HK-2 (cell line): ENCODE measurements around the gene WARS2.
A peak's percentile ranks its signal among the peaks of the same experiment; 100 is the strongest.

Experiments
- DNase-seq: peaks from one replicate; pipeline ENCODE4 v3.0.0-alpha.2; 2018; ENCODE audit not compliant: unreplicated experiment

Gene WARS2

GRCh38 chr1:118999348-119000071 lies 140.9 kb downstream of the WARS2 start:
- DNase-seq, result no peak

DNA sequence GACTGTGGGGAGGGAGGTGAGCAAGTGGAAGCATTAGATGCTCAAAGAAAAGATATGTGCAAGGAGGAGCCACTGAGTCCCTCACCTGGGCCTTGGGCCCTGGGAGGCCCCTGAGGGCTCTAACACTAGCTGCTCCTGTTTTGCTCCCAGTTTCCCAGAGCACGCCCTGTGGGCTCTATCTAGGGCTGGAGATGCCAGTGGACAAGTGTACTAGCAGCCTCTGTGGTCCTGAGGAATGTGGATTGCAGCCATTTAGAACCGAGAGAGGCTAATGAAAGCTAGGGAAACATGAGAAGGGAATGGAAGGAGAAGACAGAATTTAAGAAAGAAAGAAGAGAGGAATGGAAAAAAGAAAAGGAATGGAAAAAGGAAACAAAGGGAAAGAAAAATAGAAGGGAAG lies 142.3 kb downstream of the WARS2 start:
- no peak for DNase-seq

DNA sequence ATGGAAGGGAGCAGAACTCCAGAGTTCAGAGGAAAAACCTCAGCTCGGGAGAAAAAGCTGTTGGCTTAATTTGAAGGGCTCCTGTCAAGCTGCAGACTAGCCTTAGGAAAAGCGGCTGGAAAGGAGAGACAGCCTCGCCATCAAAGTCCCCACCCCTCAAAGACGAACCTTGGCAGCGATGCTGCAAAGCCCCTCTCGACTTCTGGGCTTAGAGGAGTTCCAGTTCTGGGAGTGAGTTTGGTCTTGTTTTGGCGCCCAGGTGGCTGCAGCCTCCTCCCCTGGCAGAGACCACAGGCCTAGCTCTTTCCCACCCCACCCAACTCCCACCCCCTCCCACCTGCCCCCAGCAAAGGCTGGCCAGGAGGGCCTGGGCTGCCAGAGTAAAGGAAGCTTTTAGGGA lies 143.2 kb downstream of the WARS2 start:
- no peak for DNase-seq

- no peak for DNase-seq
These were observed 145.0 kb downstream of the WARS2 start for GRCh38 chr1:118995312-118996016.

DNA sequence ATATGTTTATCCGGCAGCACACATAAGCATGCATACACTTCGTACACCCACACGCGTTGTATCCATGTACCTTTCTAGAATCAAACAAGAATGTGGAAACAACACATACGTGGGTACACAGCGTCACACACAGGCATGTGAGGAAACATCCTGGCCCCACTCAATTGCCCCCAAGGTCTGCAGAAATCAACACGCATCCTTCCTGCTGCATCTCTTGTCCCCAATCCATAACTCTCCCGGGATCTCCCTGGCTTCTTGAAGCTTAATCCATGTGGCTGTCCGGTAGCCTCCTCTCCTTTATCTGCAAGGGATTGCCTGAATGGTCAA lies 146.8 kb downstream of the WARS2 start:
- no peak for DNase-seq

- DNase-seq, result no peak
These were observed 147.4 kb downstream of the WARS2 start for GRCh38 chr1:118992868-118993699.

DNA sequence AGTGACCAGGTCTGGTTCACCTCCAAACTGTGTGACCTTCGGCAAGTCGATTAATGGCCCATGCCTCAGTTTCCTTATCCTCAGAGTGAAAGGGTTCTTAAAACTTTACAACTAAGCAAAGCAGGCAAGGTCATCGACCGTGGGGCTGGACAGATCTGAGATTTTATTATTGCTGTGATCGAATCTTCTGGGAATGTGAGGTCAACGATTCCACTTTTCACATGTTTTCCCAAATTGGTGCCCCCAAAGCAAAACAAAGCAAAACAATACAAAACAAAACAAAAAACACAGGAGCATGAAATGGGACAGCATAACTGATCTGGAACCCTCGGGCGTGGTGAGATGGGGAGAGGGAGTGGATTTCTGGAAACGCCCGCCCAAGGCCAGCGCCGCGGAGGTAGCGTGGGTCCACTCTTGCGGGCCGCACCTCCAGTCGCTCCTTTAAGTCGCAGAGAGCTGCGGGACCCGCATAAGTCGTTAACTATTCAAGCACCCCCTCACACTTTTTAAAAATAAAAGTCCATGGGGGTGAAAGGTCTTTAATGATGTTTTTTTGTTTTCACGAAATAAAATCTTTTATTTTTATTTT lies 148.1 kb downstream of the WARS2 start:
- no peak for DNase-seq

DNA sequence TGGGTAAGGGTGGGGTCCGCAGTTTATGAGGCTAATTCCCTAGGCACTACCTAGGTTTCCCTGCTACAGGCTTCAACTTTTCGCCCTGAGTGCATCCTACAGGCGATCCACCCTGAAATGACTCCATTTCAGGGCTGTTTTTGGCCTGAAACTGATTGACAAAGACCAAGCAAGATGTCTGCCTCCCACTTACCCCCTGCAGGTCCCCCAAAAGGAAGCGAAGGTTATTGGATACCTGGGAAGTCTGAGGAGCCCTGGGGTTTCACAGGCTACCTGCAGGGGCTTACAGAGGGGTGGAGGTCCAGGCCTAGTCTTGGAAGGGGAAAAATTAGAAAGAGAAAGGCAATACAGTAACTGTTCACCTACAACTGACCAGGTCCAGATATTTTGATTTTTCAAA lies 149.0 kb downstream of the WARS2 start:
- no peak for DNase-seq

- DNase-seq, result no peak
These were observed 149.8 kb downstream of the WARS2 start for GRCh38 chr1:118990513-118991152.

DNA sequence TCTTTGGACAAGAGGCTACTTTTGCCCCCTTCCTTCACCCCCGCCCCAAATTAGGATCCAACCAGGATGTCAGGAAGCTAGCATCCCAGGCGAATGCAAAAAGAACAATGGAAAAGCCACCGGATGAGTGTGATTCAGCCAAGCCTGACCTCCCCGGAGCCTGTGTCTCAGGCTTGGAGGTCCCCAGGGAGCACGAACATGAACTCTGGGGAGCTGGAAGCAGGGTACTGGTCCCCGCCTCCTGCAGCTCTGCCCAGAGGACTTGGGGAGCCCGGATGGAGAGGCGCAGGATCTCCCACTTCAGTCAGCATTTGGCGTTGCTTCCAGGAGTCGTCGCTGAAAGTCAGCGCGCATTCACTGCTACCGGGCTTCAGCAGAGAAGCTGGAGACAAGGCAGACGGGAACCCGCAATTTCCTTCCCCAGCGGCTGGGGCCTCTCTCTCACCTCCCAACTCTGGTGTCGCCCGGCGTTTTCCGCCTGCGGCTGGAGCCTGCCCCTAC lies 150.5 kb downstream of the WARS2 start:
- no peak for DNase-seq

DNA sequence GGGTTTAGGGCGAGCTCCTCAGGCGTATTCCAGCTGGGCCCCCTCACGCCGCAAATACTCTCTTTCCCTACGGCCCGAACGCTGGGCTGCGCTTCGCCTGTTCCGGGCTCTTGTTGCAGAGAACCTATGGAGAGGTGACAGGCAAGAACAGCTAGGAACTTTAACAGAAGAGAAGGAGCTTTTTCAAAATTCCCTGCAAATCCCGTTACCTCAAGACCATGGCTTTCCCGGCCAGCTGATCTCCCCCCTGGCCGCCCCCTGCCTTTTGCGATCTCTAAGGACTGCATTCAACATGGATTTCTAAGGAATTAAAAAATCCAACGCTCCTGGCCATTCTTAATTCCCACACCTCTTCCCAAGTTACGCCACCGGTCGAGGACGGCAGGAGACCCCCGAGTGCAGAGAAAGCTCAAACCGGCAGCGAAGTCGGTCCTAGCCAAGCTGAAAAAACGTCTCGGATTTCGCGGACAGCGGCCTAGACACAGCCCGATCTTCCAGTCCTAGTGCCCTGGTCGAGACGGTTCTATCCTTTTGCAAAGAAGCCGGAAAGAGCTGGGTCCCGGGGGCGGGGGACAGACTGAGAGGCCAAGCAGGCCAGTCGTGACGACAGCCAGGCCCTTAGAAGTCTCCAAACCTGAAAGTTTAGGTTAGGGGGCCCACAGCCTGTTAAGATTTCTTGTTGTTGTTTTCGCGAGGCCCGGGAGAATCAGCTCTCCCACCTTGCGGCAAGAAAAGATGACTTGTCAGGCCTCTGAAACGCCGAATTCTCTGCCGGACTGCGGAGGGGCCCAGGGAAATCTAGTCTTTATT lies 151.2 kb downstream of the WARS2 start:
- DNase-seq, result no peak

DNA sequence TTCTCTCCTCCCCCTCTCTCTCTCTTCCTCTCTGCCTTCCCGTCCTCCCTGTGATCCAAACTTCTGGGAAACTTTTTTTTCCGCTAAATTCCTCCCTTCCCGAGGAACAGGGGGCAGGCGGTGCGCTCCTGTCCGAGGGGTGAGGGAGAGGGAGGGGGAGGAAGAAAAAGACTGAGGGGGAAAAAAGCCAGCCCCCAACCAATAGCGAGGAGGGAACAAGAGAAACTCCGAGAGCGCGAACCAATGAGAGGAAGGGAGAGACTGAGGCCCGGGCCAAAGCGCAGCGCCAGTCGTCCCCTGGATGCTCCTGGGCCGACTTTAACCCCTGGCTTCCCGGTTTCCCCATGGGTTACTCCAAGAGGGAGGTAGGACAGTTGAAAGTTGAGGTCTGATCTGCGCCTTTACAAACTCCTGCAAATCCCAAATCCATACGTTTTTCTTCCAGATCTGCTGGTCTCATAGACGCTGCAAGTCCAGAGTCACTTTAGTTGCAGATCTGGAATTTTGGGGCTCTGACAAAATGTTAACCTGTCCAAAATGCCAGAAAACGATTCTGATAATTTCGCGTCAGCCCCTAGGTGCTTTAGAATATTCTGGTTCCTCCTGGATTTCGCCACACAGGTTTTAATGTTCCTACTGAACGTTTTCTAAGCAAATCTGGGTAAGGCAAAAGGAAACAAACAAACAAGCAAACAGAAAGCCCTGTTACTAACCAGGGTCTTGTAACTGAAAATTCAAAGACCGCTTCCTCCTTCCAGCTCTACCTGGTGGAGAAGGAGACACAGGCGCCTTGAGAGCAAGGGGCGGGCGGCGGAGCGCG lies 152.1 kb downstream of the WARS2 start, which contains the start of gene TBX15:
TSS of gene TBX15 (minus strand) at position 158 of the 820 bp plus-strand sequence. CDS start 548 bp downstream, outside the sequence.
- DNase-seq, result no peak

DNA sequence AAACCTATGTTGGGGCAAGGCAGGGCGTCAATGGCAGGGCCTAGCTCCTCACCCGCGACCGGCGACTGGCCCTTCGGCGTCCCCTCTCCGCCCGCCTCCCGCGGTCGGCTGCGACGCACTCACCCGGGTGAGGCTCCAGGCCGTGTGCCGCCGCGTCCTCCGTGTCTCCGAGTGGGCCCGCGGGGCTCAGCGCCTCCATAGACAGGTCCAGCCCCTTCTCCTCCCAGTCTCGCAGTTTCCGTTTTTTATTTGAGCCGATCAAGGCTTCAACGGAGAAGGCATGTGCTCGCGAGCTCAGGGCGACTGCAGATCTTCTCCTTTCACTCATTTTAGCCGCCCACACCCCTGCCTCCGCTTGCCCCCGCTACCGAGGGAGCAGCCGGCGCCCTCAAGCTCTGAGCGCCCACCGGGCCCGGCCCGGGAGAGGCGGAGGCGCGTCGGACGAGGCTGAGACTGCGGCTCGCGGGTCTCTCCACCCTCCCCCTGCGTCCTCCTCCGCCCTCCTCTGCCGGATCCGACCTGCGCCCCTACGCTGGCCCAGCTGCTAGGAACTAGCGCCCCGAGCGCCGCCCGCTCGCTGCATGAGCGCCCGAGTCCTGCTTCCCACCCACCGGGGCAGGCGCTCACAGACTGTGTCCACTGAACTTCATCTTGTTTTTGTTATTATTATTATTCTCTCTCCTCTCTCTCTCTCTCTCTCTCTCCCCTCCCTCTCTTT lies 152.8 kb downstream of the WARS2 start:
- DNase-seq, result peak; percentile 75

DNA sequence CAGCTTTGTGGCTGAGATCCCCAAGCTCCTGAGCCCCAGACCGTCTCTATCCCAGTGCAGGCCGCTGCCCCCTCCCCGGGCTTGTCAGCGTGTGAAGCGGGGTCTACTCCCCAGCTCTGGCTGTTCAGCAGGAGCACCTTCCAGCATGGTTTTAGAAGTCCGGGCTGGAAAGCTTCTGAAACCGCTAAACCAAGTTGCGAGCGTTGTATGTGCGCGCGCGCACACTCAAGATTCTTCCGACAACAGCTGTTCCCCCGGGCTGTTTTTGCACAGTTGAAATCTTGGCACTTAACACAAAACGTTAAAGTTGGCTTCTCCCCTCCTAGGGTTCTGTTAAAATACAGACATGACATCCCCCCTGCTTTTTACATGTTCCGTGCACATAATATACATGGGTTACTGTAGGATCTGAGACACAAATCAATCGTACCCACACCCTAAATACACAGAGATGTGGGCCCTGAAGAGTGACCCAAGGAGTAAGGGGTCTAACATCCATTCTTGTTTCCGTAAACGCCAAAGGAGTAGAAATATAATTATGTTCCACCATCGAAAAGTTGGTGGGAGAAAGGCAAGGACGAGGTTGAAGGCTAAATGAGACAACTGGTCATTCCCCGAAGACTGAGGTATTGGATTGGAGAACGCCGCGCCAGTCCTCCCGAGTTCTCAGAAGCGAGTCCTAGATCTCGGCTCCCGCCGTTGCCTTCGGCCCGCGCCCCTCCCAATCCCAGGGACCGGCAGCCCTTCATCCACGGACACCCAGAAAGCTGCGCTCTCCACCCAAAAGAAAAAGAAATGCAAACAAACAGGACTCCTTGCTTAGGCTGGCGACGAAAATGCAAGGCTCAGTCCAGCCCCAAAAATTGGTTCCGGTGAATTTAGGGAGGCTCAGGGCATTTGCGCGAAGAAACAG lies 153.6 kb downstream of the WARS2 start:
- DNase-seq, result peak; percentile 65

- DNase-seq, result no peak
These were observed 154.6 kb downstream of the WARS2 start for GRCh38 chr1:118985640-118986554.

DNA sequence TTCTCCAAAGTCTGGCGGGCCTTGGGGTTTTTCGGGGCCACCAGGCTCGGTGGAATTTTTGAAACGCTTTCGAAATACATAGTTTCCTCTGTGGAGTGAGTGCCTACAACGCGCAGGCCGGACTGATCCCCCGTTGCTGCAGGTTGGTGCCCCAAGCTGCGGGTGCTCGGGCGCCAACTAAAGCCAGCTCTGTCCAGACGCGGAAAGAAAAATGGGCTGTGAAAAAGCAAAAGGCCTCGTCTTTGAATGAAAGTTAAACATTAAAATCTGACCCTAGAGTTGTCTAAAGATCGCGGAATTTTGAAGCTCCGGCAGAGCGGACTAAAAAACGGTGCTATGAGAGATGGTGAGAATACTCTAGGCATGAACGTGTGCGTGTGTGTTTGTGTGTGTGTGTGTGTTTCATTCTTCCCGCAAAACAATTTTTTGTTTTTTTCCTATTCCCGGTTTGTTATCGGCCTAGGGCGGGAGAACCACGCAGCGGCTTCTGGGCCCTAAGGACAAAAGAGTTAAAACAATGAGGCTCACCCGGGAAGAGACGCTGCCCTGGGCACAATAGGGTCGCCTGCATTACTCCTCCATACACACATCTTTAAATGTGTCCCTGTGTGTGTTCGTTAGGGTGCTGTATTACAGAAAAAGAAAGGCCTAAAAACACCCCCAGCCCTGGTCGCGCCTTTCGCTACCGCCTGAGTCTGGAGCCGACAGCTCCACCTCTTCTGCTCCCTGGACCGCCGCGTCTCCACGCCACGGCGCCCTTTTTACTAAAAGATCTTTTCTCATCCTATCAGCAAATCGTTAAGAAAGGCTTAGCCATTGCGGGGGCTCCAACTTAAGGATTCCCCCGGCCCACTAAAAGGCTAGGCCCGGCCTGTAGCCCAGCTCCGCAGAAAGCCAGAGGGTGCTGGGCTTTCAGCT lies 155.5 kb downstream of the WARS2 start:
- DNase-seq, result no peak
